ENCODE results near the gene KRT27. TPM values are rescaled to one million over a fixed set of nuclear protein-coding genes. Genes with fewer than 3 reads are reported as not detected.
"Not testable (repeated sequence)": the region's sequence is repeated elsewhere in the genome, so short reads cannot be mapped to it uniquely, and the experiment has no call there.

The KRT27 gene
- total and polyA plus RNA-seq, 9 donors = 0.14 to 0.18 TPM; not detected in 7

DNA sequence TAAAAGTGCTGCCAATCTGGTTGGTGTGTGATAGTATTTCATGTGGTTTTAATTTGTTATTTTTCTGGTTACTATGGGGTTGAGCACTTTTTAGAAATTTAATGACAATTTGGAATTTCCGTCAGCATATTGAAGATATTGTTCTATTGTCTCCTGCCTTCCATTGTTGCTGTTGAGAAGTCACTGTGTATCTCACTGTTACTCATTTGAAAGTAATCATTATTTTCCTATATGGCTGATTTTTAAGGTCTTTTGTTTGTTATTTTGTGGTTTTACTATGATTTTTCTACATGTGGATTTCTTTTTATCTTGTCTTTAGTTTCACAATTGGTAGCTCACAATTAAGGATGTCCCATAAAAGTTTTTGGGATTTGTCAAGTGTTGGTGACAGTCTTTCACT lies 18.6 kb downstream of the KRT27 start:
- Histone ChIP-seq H3K36me3 (ENCODE audit: control insufficient read depth, insufficient read depth, low read length) (no peaks in the 10 kb centered on the region), H3K9me3 (replicated peaks; ENCODE audit: control insufficient read depth, low read depth, low read length) (peaks cover 21% of the 10 kb centered on the region), H3K4me1 (ENCODE audit: control insufficient read depth, insufficient read depth, low read length) (no peaks in the 10 kb centered on the region), H3K27ac (ENCODE audit: low read length) (no peak overlapping the region), H3K4me3 (ENCODE audit: low read length) (no peak overlapping the region), H3K27me3 (ENCODE audit: control insufficient read depth, insufficient read depth, low read length) (no peaks in the 10 kb centered on the region)
- no CpG with 5 or more reads among the region's 1 CpG for WGBS (ENCODE audit: insufficient coverage)
- DNase-seq = no peak

DNA sequence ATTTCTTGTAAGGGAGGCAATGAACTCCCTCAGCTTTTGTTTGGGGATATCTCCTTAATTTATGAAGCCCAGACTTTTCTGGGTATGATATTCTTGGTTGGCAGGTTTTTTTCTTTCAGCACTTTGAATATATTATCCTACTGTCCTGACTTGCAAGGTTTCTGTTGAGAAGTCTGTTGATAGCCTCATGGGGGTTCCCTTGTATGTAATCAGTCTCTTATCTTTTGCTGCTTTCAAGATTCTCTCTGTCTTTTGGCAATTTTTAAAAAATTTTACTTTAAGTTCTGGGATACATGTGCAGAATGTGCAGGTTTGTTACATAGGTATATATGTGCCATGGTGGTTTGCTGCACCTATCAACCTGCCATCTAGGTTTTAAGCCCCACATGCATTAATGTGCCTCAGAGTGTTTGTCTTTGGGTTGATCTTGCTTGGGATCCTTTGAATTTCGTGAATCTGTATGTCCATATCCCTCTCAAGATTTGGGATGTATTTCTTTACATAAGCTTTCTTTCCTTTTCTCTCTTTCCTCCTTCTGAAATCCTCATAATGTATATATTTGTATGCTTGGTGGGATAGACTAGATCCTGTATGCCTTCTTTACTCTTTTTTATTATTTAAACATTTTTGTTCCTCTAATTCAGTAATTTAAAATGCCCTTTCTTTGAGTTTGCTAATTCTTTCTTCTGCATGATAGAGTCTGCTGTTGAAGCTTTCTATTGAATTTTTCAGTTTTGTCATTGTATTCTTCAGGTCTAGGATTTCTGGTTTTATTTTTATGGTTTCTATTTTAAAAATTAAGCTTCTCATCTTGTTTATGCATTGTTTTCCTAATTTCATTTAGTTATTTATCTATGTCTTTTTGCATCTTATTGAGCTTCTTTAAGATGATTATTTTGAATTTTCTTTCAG lies 22.0 kb downstream of the KRT27 start:
- DNase-seq = no peak
- no peaks in the 10 kb centered on the region for H3K27me3 ChIP-seq (ENCODE audit: control insufficient read depth, insufficient read depth, low read length)
- no peaks in the 10 kb centered on the region for H3K36me3 ChIP-seq (ENCODE audit: control insufficient read depth, insufficient read depth, low read length)
- no CpG with 5 or more reads among the region's 1 CpG for WGBS (ENCODE audit: insufficient coverage)
- H3K4me3 ChIP-seq (ENCODE audit: low read length) = no peak overlapping the region
- H3K9me3 ChIP-seq (replicated peaks; ENCODE audit: control insufficient read depth, low read depth, low read length) = peaks cover 21% of the 10 kb centered on the region
- H3K4me1 ChIP-seq (ENCODE audit: control insufficient read depth, insufficient read depth, low read length) = no peaks in the 10 kb centered on the region
- H3K27ac ChIP-seq (ENCODE audit: low read length) = no peak overlapping the region

- WGBS (ENCODE audit: insufficient coverage) = 65% methylated on average over 3 of the region's 4 CpGs
- Histone ChIP-seq H3K9me3 (replicated peaks; ENCODE audit: control insufficient read depth, low read depth, low read length) (peaks cover 3% of the 10 kb centered on the region), H3K4me3 (ENCODE audit: low read length) (no peak within 1 kb of the TSS), H3K4me1 (ENCODE audit: control insufficient read depth, insufficient read depth, low read length) (no peaks in the 10 kb centered on the region), H3K27me3 (ENCODE audit: control insufficient read depth, insufficient read depth, low read length) (peaks cover 3% of the 10 kb centered on the region), H3K36me3 (ENCODE audit: control insufficient read depth, insufficient read depth, low read length) (no peaks in the 10 kb centered on the region), H3K27ac (ENCODE audit: low read length) (no peak within 1 kb of the TSS)
- DNase-seq = no peak
Observed at GRCh38 chr17:40755231-40755630, 27.1 kb downstream of the KRT27 start, which contains the start of gene KRT25. TSS of gene KRT25 (minus strand) at chr17:40755331. CDS start at chr17:40755271, 60 bp downstream.

DNA sequence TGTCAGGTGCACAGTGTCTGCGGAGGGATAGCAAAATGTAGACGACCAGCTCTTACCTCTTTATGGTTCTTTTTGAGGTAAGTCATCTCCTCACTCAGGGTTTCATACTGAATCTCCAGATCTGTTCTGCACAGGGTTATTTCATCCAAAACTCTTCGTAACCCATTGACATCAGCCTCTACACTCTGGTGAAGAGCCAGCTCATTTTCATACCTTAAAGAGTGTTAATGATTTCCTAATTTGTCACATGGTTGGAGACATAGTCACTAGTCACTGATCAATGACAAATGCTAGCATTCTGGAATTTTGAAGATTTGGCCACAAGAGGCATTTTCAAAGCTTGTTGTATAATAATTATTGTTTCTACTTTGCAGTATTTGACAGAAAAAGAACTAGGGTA lies 28.5 kb downstream of the KRT27 start:
- H3K9me3 ChIP-seq (replicated peaks; ENCODE audit: control insufficient read depth, low read depth, low read length) = no peaks in the 10 kb centered on the region
- WGBS (ENCODE audit: insufficient coverage) = 90% methylated on average over 2 of the region's 3 CpGs
- no peaks in the 10 kb centered on the region for H3K36me3 ChIP-seq (ENCODE audit: control insufficient read depth, insufficient read depth, low read length)
- H3K4me3 ChIP-seq (ENCODE audit: low read length) = no peak overlapping the region
- H3K27me3 ChIP-seq (ENCODE audit: control insufficient read depth, insufficient read depth, low read length) = peaks cover 3% of the 10 kb centered on the region
- no peak for DNase-seq
- H3K27ac ChIP-seq (ENCODE audit: low read length) = no peak overlapping the region
- no peaks in the 10 kb centered on the region for H3K4me1 ChIP-seq (ENCODE audit: control insufficient read depth, insufficient read depth, low read length)

GRCh38 chr17:40751065-40751464 lies 31.3 kb downstream of the KRT27 start:
- no peak for DNase-seq
- no peaks in the 10 kb centered on the region for H3K9me3 ChIP-seq (replicated peaks; ENCODE audit: control insufficient read depth, low read depth, low read length)
- no peak overlapping the region for H3K27ac ChIP-seq (ENCODE audit: low read length)
- WGBS (ENCODE audit: insufficient coverage) = 62% methylated on average over 14 of the region's 14 CpGs
- no peaks in the 10 kb centered on the region for H3K4me1 ChIP-seq (ENCODE audit: control insufficient read depth, insufficient read depth, low read length)
- no peaks in the 10 kb centered on the region for H3K36me3 ChIP-seq (ENCODE audit: control insufficient read depth, insufficient read depth, low read length)
- no peak overlapping the region for H3K4me3 ChIP-seq (ENCODE audit: low read length)
- peaks cover 3% of the 10 kb centered on the region for H3K27me3 ChIP-seq (ENCODE audit: control insufficient read depth, insufficient read depth, low read length)

GRCh38 chr17:40750391-40750790 lies 32.0 kb downstream of the KRT27 start:
- H3K27ac ChIP-seq (ENCODE audit: low read length) = no peak overlapping the region
- no peaks in the 10 kb centered on the region for H3K9me3 ChIP-seq (replicated peaks; ENCODE audit: control insufficient read depth, low read depth, low read length)
- no peaks in the 10 kb centered on the region for H3K36me3 ChIP-seq (ENCODE audit: control insufficient read depth, insufficient read depth, low read length)
- peaks cover 3% of the 10 kb centered on the region for H3K27me3 ChIP-seq (ENCODE audit: control insufficient read depth, insufficient read depth, low read length)
- DNase-seq = no peak
- no peaks in the 10 kb centered on the region for H3K4me1 ChIP-seq (ENCODE audit: control insufficient read depth, insufficient read depth, low read length)
- H3K4me3 ChIP-seq (ENCODE audit: low read length) = no peak overlapping the region
- no CpG with 5 or more reads among the region's 6 CpGs for WGBS (ENCODE audit: insufficient coverage)

DNA sequence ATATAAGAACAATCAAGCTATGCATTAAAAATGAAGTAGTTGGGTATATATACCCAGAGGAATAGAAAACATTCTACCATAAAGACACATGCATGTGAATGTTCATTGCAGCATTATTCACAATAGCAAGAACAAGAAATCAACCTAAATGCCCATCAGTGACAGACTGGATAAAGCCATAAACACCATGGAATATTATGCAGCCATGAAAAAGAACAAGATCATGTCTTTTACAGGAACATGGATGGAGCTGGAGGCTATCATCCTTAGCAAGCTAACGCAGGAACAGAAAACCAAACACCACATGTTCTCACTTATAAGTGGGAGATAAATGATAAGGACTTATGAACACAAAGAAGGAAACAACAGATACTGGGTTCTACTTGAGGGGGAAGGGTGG lies 33.7 kb downstream of the KRT27 start:
- H3K36me3 ChIP-seq (ENCODE audit: control insufficient read depth, insufficient read depth, low read length); DNase-seq; H3K4me1 ChIP-seq (ENCODE audit: control insufficient read depth, insufficient read depth, low read length); H3K27me3 ChIP-seq (ENCODE audit: control insufficient read depth, insufficient read depth, low read length); H3K9me3 ChIP-seq (replicated peaks; ENCODE audit: control insufficient read depth, low read depth, low read length); H3K27ac ChIP-seq (ENCODE audit: low read length); H3K4me3 ChIP-seq (ENCODE audit: low read length): not testable (repeated sequence)
- no CpG with 5 or more reads among the region's 1 CpG for WGBS (ENCODE audit: insufficient coverage)

DNA sequence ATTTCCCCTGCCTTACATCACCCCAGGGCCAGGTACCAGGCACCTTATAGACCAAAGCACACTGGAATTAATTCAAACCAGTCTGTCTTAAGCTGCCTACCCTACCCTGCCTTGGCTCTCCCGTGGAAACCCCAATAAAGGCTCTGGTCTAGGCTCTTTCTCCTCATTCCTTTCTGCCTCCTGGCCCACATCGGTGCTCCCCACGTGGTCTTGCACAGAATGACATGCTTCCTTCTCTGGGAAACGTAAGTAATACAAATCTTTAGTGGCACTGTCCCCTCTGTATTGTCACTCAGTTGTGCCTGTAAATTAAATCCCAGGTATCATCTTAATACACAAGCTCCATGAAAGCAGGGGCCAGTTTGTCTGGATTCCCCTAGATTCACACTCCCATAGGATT lies 43.8 kb downstream of the KRT27 start:
- 51% methylated on average over 3 of the region's 4 CpGs for WGBS (ENCODE audit: insufficient coverage)
- no peak overlapping the region for H3K27ac ChIP-seq (ENCODE audit: low read length)
- no peak overlapping the region for H3K4me3 ChIP-seq (ENCODE audit: low read length)
- H3K9me3 ChIP-seq (replicated peaks; ENCODE audit: control insufficient read depth, low read depth, low read length) = peaks cover 2% of the 10 kb centered on the region
- no peaks in the 10 kb centered on the region for H3K4me1 ChIP-seq (ENCODE audit: control insufficient read depth, insufficient read depth, low read length)
- H3K36me3 ChIP-seq (ENCODE audit: control insufficient read depth, insufficient read depth, low read length) = no peaks in the 10 kb centered on the region
- no peak for DNase-seq
- peaks cover 12% of the 10 kb centered on the region for H3K27me3 ChIP-seq (ENCODE audit: control insufficient read depth, insufficient read depth, low read length)

- Histone ChIP-seq H3K27ac (ENCODE audit: low read length) (no peak overlapping the region), H3K4me3 (ENCODE audit: low read length) (no peak overlapping the region), H3K27me3 (ENCODE audit: control insufficient read depth, insufficient read depth, low read length) (peaks cover 10% of the 10 kb centered on the region), H3K36me3 (ENCODE audit: control insufficient read depth, insufficient read depth, low read length) (no peaks in the 10 kb centered on the region), H3K9me3 (replicated peaks; ENCODE audit: control insufficient read depth, low read depth, low read length) (no peaks in the 10 kb centered on the region), H3K4me1 (ENCODE audit: control insufficient read depth, insufficient read depth, low read length) (no peaks in the 10 kb centered on the region)
- DNase-seq = no peak
- WGBS (ENCODE audit: insufficient coverage) = no CpG with 5 or more reads among the region's 1 CpG
Observed at GRCh38 chr17:40735016-40735415, 47.3 kb downstream of the KRT27 start.

GRCh38 chr17:40734018-40734417 lies 48.3 kb downstream of the KRT27 start:
- no peak for DNase-seq
- Histone ChIP-seq H3K4me1 (ENCODE audit: control insufficient read depth, insufficient read depth, low read length) (no peaks in the 10 kb centered on the region), H3K27ac (ENCODE audit: low read length) (no peak overlapping the region), H3K36me3 (ENCODE audit: control insufficient read depth, insufficient read depth, low read length) (no peaks in the 10 kb centered on the region), H3K27me3 (ENCODE audit: control insufficient read depth, insufficient read depth, low read length) (peaks cover 11% of the 10 kb centered on the region), H3K4me3 (ENCODE audit: low read length) (no peak overlapping the region), H3K9me3 (replicated peaks; ENCODE audit: control insufficient read depth, low read depth, low read length) (no peaks in the 10 kb centered on the region)
- 70% methylated on average over 3 of the region's 6 CpGs for WGBS (ENCODE audit: insufficient coverage)

All from muscle of leg (tissue), 11 donors.